Fibroblast of villous mesenchyme (primary cell): ENCODE measurements around the gene PICALM. TPM values are rescaled to one million over a fixed set of nuclear protein-coding genes. Genes with fewer than 3 reads are reported as not detected.

ENCODE experiments used
- DNase-seq: peaks from one replicate; pipeline ENCODE4 v3.0.0-alpha.2; 2010; ENCODE audit warnings: low read depth
- H3K4me3 ChIP-seq: 2 replicates; pipeline ENCODE4 v1.5.1; 2011; ENCODE audit warnings: low read depth, mild to moderate bottlenecking, low read length
- CTCF ChIP-seq: IDR thresholded peaks from 2 replicates; pipeline ENCODE4 v1.5.1; 2012; ENCODE audit warnings: low read depth, mild to moderate bottlenecking, low read length; ENCODE audit not compliant: insufficient read depth
- total RNA-seq: library from RNA; depleted of rRNA; stranded (reverse); fragments of >200 nt; gene quantifications from 2 replicates; pipeline ENCODE4 v1.2.3, GENCODE V29; 2012

The PICALM gene
- total RNA-seq, 1 donor, result 388 TPM

- no peak for DNase-seq
- TF ChIP-seq CTCF, result no peak
- no peak overlapping the region for H3K4me3 ChIP-seq
These were observed 47.5 kb downstream of the PICALM start for GRCh38 chr11:86021377-86021776.

- no peak overlapping the region for H3K4me3 ChIP-seq
- no peak for TF ChIP-seq CTCF
- no peak for DNase-seq
These were observed 50.6 kb downstream of the PICALM start for GRCh38 chr11:86018249-86018648.

GRCh38 chr11:86016451-86016850, 52.4 kb downstream of the PICALM start:
- TF ChIP-seq CTCF, result no peak

GRCh38 chr11:86015699-86016098, 53.2 kb downstream of the PICALM start:
- TF ChIP-seq CTCF, result no peak
- H3K4me3 ChIP-seq, result no peak overlapping the region
- DNase-seq, result no peak

More at GRCh38 chr11:86016451-86016850, 52.4 kb downstream of the PICALM start:
- H3K4me3 ChIP-seq, result no peak overlapping the region
- no peak for DNase-seq

GRCh38 chr11:86014221-86014620, 54.7 kb downstream of the PICALM start:
- TF ChIP-seq CTCF, result no peak
- no peak overlapping the region for H3K4me3 ChIP-seq
- no peak for DNase-seq

- DNase-seq, result no peak
- no peak for TF ChIP-seq CTCF
- H3K4me3 ChIP-seq, result no peak overlapping the region
These were observed 55.2 kb downstream of the PICALM start for GRCh38 chr11:86013713-86014112.

GRCh38 chr11:86011175-86011574, 57.7 kb downstream of the PICALM start:
- H3K4me3 ChIP-seq, result no peak overlapping the region
- DNase-seq, result no peak
- no peak for TF ChIP-seq CTCF
